Kidney tubule cell (primary cell): ENCODE measurements around the gene CSRNP2.
"Not testable (repeated sequence)": the region's sequence is repeated elsewhere in the genome, so short reads cannot be mapped to it uniquely, and the experiment has no call there.

Experiments
- DNase-seq: peaks from one replicate; pipeline ENCODE4 v3.0.0-alpha.2; 2018; ENCODE audit warnings: low spot score

CSRNP2 gene

GRCh38 chr12:51078346-51078745 is 5.0 kb downstream of the CSRNP2 start:
- DNase-seq = not testable (repeated sequence)

- peak; percentile 37 for DNase-seq
These were observed 5.5 kb downstream of the CSRNP2 start for GRCh38 chr12:51077930-51078329.

GRCh38 chr12:51076236-51076930 is 7.0 kb downstream of the CSRNP2 start:
- no peak for DNase-seq

GRCh38 chr12:51075390-51075789 is 8.0 kb downstream of the CSRNP2 start:
- no peak for DNase-seq

- DNase-seq = no peak
These were observed 11.7 kb downstream of the CSRNP2 start for GRCh38 chr12:51071663-51072062.

- no peak for DNase-seq
These were observed 13.4 kb downstream of the CSRNP2 start for GRCh38 chr12:51070004-51070403.

- DNase-seq = no peak
These were observed 15.6 kb downstream of the CSRNP2 start for GRCh38 chr12:51067771-51068170.

GRCh38 chr12:51067229-51067628 is 16.2 kb downstream of the CSRNP2 start:
- DNase-seq = no peak

- DNase-seq = no peak
These were observed 17.9 kb downstream of the CSRNP2 start for GRCh38 chr12:51065530-51065929.

- DNase-seq = no peak
These were observed 20.6 kb downstream of the CSRNP2 start for GRCh38 chr12:51062631-51063397.

GRCh38 chr12:51059086-51059485 is 24.3 kb downstream of the CSRNP2 start:
- DNase-seq = no peak

- peak; percentile 30 for DNase-seq
These were observed 27.2 kb downstream of the CSRNP2 start for GRCh38 chr12:51056242-51056641.

GRCh38 chr12:51055060-51055459 is 28.3 kb downstream of the CSRNP2 start:
- DNase-seq = no peak

GRCh38 chr12:51051787-51052186 is 31.6 kb downstream of the CSRNP2 start:
- DNase-seq = no peak

- no peak for DNase-seq
These were observed 33.9 kb downstream of the CSRNP2 start for GRCh38 chr12:51049525-51049924.

GRCh38 chr12:51048661-51049251 is 34.6 kb downstream of the CSRNP2 start:
- DNase-seq = no peak

GRCh38 chr12:51047655-51048540 is 35.5 kb downstream of the CSRNP2 start, which contains the start of gene LETMD1:
Gene LETMD1, plus strand, starts transcription at chr12:51048327. Its CDS starts 30 bp downstream, at chr12:51048357.
- peak; percentile 98 for DNase-seq

GRCh38 chr12:51036279-51036678 is 47.1 kb downstream of the CSRNP2 start:
- DNase-seq = no peak

- DNase-seq = no peak
These were observed 49.8 kb downstream of the CSRNP2 start for GRCh38 chr12:51033457-51034089.

GRCh38 chr12:51033048-51033447 is 50.3 kb downstream of the CSRNP2 start:
- DNase-seq = no peak

GRCh38 chr12:51028813-51029150 is 54.6 kb downstream of the CSRNP2 start:
- DNase-seq = peak; percentile 30
